Measurements from ENCODE around the gene ALDOA.

DNA sequence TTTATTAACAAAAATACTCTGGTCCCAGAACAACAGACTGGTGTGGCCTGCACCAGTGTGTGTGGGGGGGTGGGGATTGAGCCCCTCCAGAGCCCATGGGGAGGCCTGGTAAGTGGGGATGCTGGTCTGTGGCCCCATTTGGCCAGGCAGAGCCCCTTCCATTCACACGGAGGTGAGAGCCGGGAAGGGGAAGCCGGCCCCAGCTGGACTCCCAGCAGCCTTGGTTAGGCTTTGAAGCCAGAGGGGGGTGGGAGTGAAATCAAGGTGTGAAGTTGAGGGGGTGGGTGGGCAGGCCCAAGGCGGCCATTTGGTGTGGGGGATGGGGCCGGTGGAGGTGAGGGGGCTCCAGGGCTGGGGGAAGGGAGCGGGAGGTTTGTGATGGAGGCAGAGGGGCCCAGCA is 20.3 kb downstream of the ALDOA start:
- TF ChIP-seq CTCF (IDR thresholded peaks at IDR 0.05) (no peak), POLR2A (IDR thresholded peaks at IDR 0.05) (no peak)

All from thyroid gland (tissue), 4 donors.